AG04449 (cell line): ENCODE measurements around the gene ZMAT5.

ENCODE experiments used
- CTCF ChIA-PET: fragments of 350-600 bp; formaldehyde crosslinking; extraction: SDS; loops from one replicate; lab custom pipeline; 2021; ENCODE audit warnings: antibody characterized with exemption; lab: Yijun Ruan, JAX
- POLR2A ChIA-PET: fragments of 400-600, 350-600 bp; formaldehyde crosslinking; extraction: SDS; loops from one replicate; lab custom pipeline; 2020; ENCODE audit warnings: antibody characterized with exemption, inconsistent platforms; lab: Yijun Ruan, JAX
- DNase-seq: peaks from one replicate; pipeline ENCODE4 v3.0.0-alpha.2; 2010; ENCODE audit warnings: low read depth, low spot score
- H3K4me3 ChIP-seq: 2 replicates; pipeline ENCODE4 v1.5.1; 2011; ENCODE audit warnings: low read depth, mild to moderate bottlenecking, control low read depth, low read length
- TF ChIP-seq, protein P1 (sequence below): IDR thresholded peaks from one replicate; pipeline ENCODE4 v1.5.1; 2011; ENCODE audit warnings: mild to moderate bottlenecking, moderate library complexity, low read length, control low read depth, inconsistent platforms; ENCODE audit not compliant: insufficient read depth; ENCODE audit errors: missing control alignments

Gene ZMAT5

DNA sequence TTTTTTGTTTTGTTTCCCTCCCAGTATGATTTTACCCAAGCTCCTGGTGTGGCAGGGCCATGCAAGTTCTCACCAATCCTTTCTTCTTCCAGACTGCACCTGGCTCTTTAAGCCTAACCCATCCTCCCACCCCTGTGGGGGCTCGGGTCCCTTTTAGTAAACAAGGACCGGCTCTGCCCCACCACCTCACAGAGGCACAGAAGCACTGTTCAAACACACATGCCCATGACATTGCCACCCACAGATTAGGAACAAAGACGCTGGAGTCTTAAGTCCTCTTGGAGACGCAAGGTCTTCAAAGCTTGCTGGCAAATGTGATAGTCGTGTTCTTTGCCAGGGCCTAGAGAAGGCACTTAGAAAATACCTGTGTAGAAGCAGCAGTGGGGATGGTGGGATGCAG, 19.2 kb upstream of the ZMAT5 start:
- DNase-seq: no peak
- ChIA-PET POLR2A (no interaction called here), CTCF (no interaction called here)

DNA sequence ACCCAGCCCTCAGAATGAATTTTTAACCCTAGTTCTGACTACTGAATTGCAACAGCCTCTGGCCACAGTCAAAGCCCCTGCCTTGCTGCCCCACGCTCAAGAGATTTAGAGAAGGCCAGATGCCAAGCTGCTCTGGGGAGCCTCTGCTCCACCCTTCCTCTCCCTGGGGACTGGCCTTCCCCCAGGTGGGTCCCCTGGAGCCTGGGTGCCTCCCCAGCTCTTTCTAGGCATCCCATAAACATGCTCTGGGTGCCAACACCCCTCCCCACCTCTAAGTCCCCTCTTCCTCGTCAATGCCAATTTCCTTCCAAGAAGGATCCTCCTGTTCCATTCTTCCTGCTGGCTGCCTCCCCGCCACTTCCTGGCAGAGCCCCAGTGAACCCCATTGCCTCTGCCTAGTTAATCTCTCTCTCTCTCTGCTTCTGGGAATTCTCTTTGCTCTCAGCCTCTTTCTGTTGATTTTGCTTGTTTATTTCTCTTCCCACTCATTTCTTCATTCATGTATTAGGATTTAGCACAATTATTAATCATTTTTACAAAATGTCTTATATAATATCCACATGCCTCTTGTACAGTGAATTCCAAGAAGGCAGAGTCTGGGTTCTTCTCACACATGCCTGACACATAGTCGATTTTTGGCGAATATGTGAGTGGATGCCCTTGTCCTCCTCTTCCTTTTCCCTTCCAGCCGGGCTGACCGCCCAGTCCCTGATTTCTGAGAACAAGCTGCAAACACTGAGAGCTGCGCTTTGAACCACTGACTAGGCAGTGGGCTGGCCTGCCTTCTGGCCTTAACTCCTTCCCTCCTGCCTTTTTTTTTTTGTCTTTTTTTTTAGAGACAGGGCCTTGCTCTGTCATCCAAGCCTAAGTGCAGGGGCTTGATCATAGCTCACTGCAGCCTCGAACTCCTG, 17.9 kb upstream of the ZMAT5 start:
- POLR2A ChIA-PET: no interaction called here
- TF ChIP-seq, protein P1, sequence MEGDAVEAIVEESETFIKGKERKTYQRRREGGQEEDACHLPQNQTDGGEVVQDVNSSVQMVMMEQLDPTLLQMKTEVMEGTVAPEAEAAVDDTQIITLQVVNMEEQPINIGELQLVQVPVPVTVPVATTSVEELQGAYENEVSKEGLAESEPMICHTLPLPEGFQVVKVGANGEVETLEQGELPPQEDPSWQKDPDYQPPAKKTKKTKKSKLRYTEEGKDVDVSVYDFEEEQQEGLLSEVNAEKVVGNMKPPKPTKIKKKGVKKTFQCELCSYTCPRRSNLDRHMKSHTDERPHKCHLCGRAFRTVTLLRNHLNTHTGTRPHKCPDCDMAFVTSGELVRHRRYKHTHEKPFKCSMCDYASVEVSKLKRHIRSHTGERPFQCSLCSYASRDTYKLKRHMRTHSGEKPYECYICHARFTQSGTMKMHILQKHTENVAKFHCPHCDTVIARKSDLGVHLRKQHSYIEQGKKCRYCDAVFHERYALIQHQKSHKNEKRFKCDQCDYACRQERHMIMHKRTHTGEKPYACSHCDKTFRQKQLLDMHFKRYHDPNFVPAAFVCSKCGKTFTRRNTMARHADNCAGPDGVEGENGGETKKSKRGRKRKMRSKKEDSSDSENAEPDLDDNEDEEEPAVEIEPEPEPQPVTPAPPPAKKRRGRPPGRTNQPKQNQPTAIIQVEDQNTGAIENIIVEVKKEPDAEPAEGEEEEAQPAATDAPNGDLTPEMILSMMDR: no peak
- H3K4me3 ChIP-seq: no peak overlapping the region
- DNase-seq: no peak
- CTCF ChIA-PET: interaction anchor here (0.8 to 2.1 kb wide), 2 partner anchors 13 to 221 kb away, joined by 3 to 6 read pairs; no protein-coding TSS in a partner anchor

More for the DNA sequence above, 19.2 kb upstream of the ZMAT5 start:
- H3K4me3 ChIP-seq: no peak overlapping the region
- TF ChIP-seq, protein P1: no peak

DNA sequence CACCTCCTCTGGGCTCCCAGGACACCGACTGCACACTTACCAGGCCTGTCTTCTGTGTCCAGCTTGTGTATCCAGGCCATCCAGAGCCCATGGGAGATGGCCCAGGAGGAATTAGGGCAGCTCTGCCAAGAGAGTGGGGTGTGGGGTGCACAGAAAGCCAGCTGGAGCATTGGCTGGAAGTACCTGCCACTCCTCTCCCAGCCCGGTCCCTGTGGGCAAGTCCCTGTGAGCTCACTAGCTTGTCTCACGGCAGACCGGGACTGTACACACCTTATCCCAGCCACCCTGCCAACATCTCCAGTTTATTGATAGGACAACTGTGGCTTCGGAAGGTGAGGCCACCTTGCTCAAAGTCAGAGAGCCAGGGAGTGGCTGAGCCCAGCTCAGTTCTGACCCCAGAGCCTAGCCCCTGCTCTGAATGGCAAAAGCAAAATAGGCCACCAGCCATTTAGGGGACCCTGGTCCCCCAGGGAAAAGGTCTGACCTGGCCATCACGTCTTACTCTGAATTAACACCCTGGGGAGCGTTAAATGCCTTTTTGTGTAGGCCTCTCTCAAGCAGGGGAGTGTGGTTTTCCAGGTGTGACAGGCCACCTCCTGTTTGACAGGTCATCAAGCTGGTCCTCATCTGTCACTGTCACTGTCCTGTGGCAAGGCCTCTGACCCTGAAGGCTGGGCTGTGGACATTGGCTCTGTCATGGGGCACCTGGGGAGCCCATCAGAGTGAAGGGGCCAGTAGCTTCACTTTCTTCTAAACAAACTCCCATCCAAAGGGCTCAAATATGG, 15.4 kb upstream of the ZMAT5 start:
- ChIA-PET CTCF (interaction anchor here (0.7 to 2.5 kb wide), 7 partner anchors 10 to 307 kb away, joined by 3 to 17 read pairs (median 7); no protein-coding TSS in a partner anchor), POLR2A (no interaction called here)
- H3K4me3 ChIP-seq: no peak overlapping the region
- no peak for DNase-seq
- TF ChIP-seq, protein P1: no peak

DNA sequence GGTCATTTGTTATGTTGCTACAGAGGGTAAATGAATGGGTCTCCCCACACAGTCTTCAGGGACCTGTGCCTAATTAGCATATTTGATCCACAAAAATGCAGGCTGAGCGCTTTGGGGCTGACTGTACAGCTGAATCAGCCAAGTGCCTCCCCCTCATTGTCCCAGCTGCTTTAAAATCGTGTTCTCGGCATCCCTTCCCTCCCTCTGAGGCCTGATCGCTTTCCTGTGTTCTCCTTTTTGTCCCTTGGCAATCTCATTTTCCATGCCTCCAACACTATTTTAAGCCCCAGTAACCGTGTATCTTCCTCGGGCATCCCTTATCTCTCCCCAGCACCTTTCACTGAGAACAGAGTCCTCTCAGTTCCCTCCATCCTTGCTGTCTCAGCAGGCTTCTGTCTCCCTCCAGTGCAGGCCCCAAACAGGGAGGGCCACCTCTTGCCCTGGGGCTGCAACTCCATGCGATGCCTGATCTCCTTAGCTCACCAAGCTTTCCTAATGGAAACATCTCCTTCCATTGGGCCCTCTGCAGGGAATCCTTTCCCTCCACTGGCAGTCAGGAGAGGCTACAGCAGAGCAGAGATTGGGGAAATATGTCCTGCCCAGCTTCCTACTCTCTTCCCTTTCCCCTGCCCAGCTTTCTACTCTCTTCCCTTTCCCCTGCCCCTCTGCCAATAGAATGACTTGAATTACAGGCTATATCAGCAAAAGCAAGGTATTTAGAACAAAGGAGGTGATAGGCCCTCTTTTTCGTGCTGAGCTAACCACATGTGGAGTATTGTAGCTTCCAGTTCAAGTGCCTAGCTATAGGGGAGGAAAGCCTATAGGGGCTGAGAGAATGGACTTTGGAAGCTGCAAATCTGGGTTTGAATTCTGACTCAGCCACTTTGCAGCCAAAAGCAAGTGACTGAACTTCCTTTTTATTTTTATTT, 14.2 kb upstream of the ZMAT5 start:
- TF ChIP-seq, protein P1: no peak
- H3K4me3 ChIP-seq: no peak overlapping the region
- POLR2A ChIA-PET: interaction anchor here (0.6 kb wide), 1 partner anchor 9 kb away, joined by 3 read pairs; no protein-coding TSS in a partner anchor
- DNase-seq: no peak
- CTCF ChIA-PET: interaction anchor here (0.6 to 2.5 kb wide), 6 partner anchors 8 to 308 kb away, joined by 3 to 17 read pairs (median 8); no protein-coding TSS in a partner anchor

DNA sequence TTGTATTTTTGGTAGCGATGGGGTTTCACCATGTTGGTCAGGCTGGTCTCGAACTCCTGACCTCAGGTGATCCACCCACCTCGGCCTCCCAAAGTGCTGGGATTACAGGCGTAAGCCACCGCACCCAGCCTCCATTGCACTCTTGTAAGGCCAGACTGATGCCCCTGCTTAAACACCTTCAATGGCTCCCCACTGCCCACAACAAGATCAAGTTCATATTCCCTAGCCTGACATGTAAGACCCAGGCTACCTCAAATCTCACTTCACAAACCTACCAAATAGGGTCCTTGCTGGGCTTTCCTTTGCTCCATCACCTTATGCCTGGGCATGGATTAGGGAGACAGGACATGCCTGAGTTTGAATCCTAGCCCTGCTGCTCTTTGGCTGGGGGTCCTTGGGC, 13.4 kb upstream of the ZMAT5 start:
- ChIA-PET POLR2A (no interaction called here), CTCF (interaction anchor here (0.6 to 2.5 kb wide), 4 partner anchors 8 to 308 kb away, joined by 3 to 16 read pairs (median 6); no protein-coding TSS in a partner anchor)
- no peak overlapping the region for H3K4me3 ChIP-seq
- DNase-seq: no peak
- TF ChIP-seq, protein P1: no peak
